Measurements from ENCODE around the gene FNDC11.
"Not testable (repeated sequence)": the region's sequence is repeated elsewhere in the genome, so short reads cannot be mapped to it uniquely, and the experiment has no call there.

DNA sequence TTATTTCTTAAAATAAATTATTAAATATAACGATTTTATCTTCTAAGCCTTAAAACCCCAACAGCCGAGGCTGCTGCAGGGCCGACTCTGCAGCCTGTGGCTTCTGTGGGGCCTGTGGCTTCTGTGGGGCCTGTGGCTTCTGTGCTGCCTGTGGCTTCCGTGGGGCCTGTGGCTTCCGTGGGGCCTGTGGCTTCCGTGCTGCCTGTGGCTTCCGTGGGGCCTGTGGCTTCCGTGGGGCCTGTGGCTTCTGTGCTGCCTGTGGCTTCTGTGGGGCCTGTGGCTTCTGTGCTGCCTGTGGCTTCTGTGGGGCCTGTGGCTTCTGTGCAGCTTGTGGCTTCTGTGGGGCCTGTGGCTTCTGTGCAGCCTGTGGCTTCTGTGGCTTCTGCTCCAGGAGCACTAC, 47.7 kb downstream of the FNDC11 start:
- not testable (repeated sequence) for TF ChIP-seq CTCF, POLR2A (IDR thresholded peaks at IDR 0.05)
